ENCODE data around the gene ERICH2. TPM values are rescaled to one million over a fixed set of nuclear protein-coding genes. Genes with fewer than 3 reads are reported as not detected.
"Not testable (repeated sequence)": the region's sequence is repeated elsewhere in the genome, so short reads cannot be mapped to it uniquely, and the experiment has no call there.

ERICH2 gene, protein sequence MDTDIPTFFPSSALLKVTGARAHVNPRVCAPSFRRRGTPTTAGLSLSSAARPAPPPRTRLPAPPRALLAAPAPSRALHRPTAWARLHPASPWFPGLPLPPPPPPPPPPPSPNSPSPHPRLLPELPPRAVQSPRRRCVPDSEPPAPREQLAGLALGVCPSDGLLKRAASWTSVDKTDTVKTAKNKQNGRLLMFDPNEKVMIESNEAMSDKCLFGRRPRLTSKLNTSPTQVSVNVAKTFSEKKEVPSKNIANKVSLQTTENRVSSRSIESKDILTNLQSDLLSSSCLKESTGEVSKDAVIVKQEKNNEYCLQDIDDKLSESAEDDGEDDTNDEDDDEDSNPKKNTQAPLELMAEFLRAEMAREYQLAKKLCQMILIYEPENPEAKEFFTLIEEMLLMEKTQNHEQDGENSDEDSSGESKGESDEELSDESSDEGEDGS
- 0.24 TPM for polyA plus RNA-seq (ENCODE audit: insufficient read length)

- no peak for DNase-seq (ENCODE audit: low read depth)
Observed at GRCh38 chr2:170770008-170770605, at the start of gene ERICH2. Gene ERICH2 (plus strand): TSS chr2:170770378. CDS start chr2:170770682, 304 bp downstream.

GRCh38 chr2:170721678-170722077, 48.5 kb upstream of the ERICH2 start:
- DNase-seq (ENCODE audit: low read depth) = no peak

GRCh38 chr2:170722301-170722700, 47.9 kb upstream of the ERICH2 start:
- DNase-seq (ENCODE audit: low read depth) = no peak

GRCh38 chr2:170723446-170723958, 46.7 kb upstream of the ERICH2 start:
- DNase-seq (ENCODE audit: low read depth) = no peak

DNA sequence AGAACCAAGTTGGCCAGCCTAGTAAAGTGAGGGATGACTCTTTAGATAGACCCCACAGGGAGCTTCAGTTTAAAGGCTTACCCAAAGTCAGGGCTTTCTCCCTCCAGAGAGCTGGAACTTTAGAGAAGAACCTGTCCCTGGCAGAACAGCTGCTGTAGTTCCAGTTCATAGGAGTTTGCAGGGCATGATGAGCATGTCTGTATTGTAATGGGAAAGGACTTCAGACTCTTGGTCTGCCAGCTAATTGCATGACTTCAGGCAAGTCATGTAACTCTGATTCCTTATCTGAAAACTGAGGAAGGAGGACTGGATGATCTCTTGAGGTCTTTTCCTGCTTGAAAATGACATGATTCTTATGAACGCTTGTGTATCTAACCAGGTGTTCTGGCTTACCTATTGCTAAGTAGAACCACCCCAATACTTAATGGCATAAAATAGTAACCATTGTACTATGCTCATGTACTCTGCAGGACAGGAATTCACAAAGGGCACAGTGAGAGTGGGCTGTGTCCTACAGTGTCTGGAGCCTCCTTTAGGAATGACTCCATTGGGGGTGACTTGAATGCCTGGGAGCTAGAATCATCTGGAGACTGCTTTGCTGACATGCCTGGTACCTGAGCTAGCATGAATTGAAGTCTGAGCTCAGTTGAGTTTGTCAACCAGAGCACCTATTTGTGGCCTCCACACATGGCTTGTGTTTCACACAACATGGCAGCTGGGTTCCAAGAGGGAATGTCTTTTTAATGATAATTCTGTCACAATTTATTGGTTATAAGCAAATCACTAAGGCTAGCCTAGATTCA, 36.2 kb upstream of the ERICH2 start:
- no peak for DNase-seq (ENCODE audit: low read depth)

DNA sequence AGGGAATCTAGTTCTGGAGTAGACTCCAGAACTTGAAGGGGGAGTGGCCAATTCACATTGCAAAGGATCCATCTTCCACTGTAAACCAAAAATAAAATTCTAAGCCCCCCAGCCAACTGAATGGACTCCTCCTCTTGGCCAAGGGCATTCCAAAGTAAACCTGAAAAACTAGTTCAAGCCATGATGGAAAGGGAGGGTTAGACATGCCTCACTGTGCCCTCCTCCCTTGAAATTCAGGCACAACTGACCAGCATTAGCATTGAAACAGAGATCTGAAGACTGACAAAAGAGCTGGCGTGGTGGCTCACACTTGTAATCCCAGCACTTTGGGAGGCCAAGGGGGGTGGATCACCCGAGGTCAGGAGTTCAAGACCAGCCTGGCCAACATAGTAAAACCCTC, 35.6 kb upstream of the ERICH2 start:
- not testable (repeated sequence) for DNase-seq (ENCODE audit: low read depth)

DNA sequence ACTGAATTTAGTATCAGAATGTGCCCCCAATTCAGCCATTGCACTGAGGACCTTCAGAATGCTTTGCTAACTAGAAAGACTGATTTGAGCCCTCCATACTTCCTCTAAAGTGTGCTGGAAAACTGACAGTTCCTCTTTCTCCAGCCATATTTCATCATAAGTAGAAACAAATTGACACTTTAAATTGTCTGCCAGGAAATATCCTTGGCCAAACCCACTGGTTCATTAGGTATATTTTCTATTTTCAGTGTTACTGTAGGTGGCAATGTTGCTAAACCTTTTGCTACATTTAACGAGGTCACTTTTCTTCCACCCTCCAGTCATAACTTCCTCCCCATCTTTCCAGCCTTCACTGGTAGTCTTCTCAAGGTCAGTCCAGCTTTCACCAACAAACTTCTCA, 33.5 kb upstream of the ERICH2 start:
- DNase-seq (ENCODE audit: low read depth) = no peak

- DNase-seq (ENCODE audit: low read depth) = no peak
Observed at GRCh38 chr2:170737406-170737805, 32.8 kb upstream of the ERICH2 start.

- DNase-seq (ENCODE audit: low read depth) = no peak
Observed at GRCh38 chr2:170737821-170738220, 32.4 kb upstream of the ERICH2 start.

DNA sequence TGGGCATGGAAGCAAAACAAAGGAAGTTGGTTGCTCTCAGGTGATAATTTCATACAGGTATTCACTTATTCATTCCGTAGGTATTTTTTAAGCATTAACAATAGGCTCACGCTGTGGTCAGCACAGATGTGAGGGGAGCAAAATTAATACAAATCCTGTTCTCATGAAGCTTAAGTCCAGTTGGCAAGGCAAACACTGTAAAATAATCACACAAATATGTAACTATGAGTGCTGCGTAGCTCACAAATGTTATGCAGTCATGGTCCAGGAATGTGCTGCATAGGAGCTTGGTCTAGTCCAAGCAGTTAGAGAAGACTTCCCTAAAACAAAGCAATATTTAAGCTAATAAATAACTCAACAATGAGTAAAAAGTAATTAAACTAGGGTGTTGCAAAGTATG, 31.1 kb upstream of the ERICH2 start:
- DNase-seq (ENCODE audit: low read depth) = peak; percentile 6

GRCh38 chr2:170739507-170740046, 30.6 kb upstream of the ERICH2 start:
- no peak for DNase-seq (ENCODE audit: low read depth)

GRCh38 chr2:170740660-170741059, 29.5 kb upstream of the ERICH2 start:
- DNase-seq (ENCODE audit: low read depth) = no peak

DNA sequence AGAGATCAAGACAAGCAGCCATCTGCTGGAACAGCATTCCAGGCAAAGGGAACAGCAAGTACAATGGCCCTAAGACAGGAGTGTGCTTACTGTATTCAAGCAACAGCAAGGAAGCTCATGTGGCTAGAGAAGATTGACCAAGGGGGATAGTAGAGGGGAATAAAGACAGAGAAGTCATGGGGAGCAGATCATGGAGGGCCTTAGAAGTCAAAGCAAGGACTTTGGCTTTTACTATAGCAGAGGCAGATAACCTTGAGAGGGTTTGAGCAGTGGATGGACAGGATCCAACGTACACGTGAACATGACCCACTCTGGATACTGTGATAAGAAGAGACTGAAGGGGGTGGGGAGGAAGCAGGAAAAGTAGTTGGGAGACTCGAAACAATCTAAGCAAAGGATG, 28.2 kb upstream of the ERICH2 start:
- DNase-seq (ENCODE audit: low read depth) = no peak

DNA sequence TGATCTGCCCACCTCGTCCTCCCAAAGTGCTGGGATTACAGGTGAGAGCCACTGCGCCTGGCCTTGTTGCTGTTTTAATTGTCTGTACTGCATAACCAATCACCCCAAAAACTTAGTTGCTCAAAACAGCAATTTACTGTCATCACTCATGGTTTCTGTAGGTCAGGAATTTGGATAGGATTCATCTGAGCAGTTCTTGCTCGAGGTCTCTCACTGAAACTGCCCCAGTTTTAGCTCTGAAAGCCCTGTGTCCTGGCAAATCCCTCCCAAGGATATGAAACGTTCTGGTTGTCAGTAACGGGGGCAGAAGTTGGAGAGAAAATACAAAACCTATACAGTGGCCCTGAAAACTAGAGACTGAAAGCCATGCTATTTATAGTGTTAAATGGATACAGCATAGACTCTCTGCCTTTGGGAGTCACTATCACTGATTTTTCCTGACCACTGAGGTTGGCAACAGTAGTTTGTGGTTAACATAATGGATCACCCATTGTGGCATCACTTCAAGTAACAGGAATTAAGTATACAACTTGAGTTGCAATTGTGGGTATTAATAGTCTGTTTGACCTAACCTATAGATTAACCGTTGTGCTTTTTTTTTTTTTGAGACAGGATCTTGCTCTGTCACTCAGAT, 27.2 kb upstream of the ERICH2 start:
- DNase-seq (ENCODE audit: low read depth) = no peak

DNA sequence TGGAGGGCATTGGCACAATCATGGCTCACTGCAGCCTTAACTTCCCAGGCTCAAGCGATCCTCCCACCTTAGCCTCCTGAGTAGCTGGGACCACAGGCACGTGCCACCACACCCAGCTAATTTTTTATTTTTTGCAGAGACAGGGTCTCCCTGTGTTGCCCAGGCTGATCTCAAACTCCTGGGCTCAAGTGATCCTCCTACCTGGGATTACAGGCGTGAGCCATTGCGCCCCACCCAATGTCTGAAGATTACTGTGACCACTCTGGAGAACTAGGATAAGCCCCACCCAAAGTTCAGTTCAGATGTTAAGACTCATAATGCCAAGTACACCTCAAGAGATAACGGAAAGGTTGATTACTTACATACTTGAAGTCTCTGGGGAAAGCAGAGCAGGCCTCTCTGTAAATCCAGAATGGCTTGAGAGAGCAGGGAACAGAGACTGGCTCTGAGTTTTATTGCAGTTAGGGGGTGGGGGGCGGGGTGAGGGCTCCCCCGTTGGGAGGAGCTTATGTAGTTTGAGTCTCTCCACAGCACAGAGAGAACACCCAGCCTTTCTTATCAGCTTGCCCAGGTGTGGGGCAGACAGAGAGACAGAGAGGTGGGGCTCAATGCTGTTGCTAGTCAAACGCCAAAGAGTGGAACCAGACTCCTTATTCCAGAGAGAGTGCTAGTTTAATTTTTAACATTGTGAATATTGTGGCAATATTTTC, 26.5 kb upstream of the ERICH2 start:
- DNase-seq (ENCODE audit: low read depth) = no peak

DNA sequence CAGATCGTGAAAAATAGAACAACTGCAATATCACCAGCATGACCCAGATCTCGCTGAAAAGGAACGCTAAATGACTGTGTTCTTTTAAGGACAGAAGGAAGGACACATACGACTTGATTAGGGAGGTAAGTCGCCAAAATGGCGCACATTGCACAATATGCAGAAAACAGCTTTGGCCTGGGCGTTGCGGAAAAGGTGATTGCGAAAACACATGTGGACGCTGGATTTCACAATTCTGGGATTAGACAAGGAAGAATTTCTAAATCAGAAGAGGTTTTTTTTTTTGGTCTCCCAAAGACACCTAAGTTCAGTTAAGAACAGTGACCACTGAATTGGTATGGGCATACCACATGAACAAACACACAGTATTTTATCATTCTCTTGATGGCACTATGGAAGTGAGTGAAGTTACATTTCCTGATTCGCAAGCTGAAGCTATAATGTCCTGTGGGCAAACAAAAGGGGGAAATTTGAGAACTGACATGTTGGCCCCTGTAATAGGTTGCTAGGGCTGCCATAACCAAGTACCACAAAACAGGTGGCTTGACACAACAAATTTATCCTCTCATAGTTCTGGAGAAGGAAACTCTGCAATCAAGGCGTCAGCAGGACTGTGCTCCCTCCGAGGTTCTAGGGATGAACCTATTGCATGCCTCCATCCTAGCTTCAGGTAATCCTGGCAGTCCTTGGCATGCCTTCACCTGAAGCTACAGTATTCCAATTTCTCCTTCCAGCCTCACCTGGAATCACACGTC, 25.8 kb upstream of the ERICH2 start:
- no peak for DNase-seq (ENCODE audit: low read depth)

DNA sequence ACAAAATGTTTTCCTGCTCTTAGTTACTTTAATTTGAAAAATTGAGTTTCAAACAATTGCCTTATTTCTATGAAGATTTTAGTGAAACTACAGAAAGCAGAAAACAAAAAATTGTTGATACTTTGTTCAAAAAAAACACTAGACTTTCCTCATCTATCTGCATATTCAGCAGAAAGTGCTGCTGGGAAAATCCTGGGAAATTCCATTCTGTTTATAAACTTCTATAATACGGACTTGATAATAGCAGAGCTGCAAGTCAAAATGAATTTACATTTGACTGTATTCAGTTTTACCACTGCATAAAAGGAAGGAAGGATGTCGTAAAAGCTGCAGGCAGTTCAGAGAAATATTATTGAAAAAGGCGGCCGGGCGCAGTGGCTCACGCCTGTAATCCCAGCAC, 24.9 kb upstream of the ERICH2 start:
- no peak for DNase-seq (ENCODE audit: low read depth)

DNA sequence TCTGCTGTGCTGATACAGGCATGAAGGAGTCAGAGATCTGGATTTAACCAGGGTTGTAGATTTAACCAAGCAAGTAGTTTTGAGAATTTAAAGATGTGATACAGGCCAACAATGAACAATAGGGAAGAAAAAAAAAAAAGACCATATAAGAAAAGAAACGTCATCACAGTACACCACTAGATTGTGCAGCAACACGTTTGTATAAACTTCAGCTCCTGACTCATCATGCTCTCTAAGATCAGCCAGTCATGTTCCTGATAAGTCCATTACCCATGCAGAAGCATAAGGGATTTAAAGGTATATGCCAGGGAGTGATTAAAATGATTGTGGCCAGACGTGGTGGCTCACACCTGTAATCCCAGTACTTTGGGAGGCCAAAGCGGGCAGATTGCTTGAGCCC, 22.3 kb upstream of the ERICH2 start:
- no peak for DNase-seq (ENCODE audit: low read depth)

GRCh38 chr2:170751555-170751954, 18.6 kb upstream of the ERICH2 start:
- not testable (repeated sequence) for DNase-seq (ENCODE audit: low read depth)

GRCh38 chr2:170761572-170761971, 8.6 kb upstream of the ERICH2 start:
- no peak for DNase-seq (ENCODE audit: low read depth)

All from forelimb muscle (tissue), 1 donor.